AG04449 (cell line): ENCODE results near the gene THTPA.

Source experiments
- CTCF ChIA-PET: fragments of 350-600 bp; formaldehyde crosslinking; extraction: SDS; loops from one replicate; lab custom pipeline; 2021; ENCODE audit warnings: antibody characterized with exemption; lab: Yijun Ruan, JAX
- POLR2A ChIA-PET: fragments of 400-600, 350-600 bp; formaldehyde crosslinking; extraction: SDS; loops from one replicate; lab custom pipeline; 2020; ENCODE audit warnings: antibody characterized with exemption, inconsistent platforms; lab: Yijun Ruan, JAX
- DNase-seq: peaks from one replicate; pipeline ENCODE4 v3.0.0-alpha.2; 2010; ENCODE audit warnings: low read depth, low spot score
- H3K4me3 ChIP-seq: 2 replicates; pipeline ENCODE4 v1.5.1; 2011; ENCODE audit warnings: low read depth, mild to moderate bottlenecking, control low read depth, low read length
- TF ChIP-seq, protein P1 (sequence below): IDR thresholded peaks from one replicate; pipeline ENCODE4 v1.5.1; 2011; ENCODE audit warnings: mild to moderate bottlenecking, moderate library complexity, low read length, control low read depth, inconsistent platforms; ENCODE audit not compliant: insufficient read depth; ENCODE audit errors: missing control alignments

The THTPA gene

DNA sequence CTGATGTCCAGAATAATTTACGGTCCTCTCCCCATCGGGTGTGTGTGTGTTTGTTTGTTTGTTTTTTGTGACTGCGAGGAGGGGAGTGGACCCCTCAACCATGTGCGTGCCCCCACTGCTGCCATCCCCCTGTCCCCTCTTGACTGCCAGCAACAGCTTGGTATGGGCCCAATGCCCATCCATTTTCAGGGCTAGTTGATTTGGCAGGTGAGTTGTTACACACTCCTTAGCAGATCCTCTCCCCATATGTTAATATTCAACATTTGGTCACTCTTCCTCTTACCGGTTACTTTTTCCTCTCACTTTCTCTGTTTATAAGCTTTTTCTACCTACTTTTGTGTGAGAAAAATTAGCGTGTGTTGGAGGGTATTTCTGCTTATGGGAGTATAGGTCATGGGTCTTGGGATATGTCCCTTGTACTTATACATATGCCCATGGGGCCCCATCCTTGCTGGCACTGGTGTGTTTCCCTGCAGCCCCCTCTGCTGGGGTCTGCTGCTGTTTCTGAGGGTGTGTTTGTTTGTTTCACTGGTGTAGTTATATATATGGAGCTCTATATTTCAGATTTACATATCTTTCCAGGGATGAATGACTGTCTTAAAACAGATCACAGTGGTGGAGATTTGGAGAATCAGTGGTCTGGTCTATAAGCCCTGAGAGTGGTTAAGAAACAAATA, 38.3 kb upstream of the THTPA start:
- TF ChIP-seq, protein P1, sequence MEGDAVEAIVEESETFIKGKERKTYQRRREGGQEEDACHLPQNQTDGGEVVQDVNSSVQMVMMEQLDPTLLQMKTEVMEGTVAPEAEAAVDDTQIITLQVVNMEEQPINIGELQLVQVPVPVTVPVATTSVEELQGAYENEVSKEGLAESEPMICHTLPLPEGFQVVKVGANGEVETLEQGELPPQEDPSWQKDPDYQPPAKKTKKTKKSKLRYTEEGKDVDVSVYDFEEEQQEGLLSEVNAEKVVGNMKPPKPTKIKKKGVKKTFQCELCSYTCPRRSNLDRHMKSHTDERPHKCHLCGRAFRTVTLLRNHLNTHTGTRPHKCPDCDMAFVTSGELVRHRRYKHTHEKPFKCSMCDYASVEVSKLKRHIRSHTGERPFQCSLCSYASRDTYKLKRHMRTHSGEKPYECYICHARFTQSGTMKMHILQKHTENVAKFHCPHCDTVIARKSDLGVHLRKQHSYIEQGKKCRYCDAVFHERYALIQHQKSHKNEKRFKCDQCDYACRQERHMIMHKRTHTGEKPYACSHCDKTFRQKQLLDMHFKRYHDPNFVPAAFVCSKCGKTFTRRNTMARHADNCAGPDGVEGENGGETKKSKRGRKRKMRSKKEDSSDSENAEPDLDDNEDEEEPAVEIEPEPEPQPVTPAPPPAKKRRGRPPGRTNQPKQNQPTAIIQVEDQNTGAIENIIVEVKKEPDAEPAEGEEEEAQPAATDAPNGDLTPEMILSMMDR: no peak
- no peak for DNase-seq
- ChIA-PET CTCF (interaction anchor here (1.6 to 1.7 kb wide), 2 partner anchors 9 to 43 kb away, joined by 3 to 8 read pairs; no protein-coding TSS in a partner anchor), POLR2A (no interaction called here)
- no peak overlapping the region for H3K4me3 ChIP-seq

DNA sequence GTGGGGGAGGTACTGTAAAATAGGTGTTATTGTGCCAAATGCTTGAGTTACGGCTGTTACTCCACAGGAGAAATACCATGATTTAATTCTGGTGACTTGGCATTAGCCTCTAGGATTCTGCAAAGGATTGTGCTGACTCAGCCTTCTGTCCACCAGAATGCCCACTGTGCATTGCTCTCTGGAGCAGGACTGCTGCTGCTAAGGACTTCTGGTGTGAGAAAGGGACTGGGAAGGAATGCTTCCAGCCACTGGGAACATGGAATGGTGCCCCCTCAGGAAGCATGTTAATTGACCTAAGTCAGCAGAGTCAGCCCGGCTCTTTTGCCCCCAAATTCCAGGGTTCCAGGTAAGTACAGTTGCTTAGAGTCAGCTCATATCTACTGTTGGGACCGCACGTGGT, 37.4 kb upstream of the THTPA start:
- POLR2A ChIA-PET: no interaction called here
- H3K4me3 ChIP-seq: no peak overlapping the region
- CTCF ChIA-PET: interaction anchor here (1.5 to 1.7 kb wide), 3 partner anchors 8 to 43 kb away, joined by 3 to 8 read pairs (median 4); no protein-coding TSS in a partner anchor
- DNase-seq: no peak
- TF ChIP-seq, protein P1: no peak

DNA sequence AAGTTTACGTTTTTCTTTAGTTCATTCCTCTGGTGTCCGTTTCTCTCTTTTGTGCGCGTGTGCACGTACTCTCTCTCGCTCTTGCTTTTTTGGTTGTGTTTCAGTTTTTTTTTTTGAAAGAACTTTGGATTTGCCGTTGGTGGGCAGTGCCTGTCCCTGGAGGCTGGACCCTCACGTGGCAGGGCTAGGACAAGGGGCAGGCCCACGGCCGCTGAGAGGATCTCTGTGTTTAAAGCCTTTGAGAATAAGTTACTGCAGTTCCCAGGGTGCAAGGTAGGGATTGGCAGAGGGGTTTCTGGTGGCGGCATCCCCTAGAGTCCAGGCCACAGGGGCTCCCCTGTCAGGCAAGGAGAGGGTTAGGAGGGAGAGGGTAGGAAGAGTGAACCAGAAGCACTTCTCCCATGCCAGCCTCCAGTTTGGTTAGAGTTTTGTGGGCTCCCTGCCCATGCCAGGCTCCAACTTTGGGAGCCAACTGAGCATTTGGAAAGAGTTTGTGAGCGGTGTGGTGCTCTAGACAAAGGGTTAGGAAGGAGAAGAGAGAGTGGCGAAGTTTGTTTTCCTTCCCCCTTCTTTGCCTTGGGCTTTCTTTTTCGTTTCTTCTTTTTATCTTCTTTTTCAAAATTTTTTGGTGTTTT, 35.1 kb upstream of the THTPA start:
- TF ChIP-seq, protein P1: no peak
- CTCF ChIA-PET: interaction anchor here (0.8 to 1.5 kb wide), 3 partner anchors 10 to 25 kb away, joined by 3 to 4 read pairs (median 4); no protein-coding TSS in a partner anchor
- POLR2A ChIA-PET: no interaction called here
- no peak for DNase-seq
- H3K4me3 ChIP-seq: no peak overlapping the region

DNA sequence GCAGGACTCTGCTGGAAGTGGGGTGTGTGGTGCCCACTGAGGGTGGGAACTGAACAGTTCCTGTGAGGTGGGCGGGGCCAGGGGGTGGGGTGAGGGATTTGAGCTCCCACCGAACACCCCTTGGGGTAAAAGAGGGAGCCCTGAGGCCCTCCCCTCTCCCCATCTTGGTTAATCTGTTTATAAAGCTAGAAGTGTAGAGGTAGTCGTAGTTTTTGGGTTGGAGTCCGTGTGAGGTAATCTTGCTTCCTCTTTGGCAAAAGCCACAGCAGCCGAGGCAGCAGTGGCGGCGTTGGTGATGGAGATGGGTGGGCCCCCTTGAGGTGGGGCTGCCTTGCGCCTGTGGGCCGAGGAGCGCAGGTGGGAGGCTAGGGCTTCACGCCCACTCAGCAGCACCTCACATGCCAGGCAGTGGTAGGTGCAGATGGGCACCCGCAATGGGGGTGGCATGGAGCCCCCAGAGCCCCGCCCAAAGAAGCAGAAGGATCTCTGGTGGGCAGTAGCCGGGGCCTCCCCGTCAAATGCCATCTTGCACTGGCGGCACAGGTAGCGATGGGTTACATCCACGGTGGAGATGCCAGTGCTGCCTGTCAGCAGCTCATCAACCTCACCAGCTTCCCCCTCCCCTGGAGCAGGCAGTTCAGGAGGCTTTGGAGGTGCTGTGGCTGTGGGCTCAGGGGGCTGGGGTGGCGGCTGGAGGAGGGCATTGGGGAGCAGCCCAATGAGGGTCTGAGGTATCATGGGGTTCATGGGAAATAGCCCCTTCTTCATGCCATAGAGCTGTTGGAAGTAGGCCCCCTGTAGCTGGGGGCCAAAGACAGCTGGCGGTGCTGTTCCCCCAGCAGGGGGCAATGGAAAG, 34.1 kb upstream of the THTPA start:
- CTCF ChIA-PET: interaction anchor here (0.9 kb wide), 1 partner anchor 26 kb away, joined by 4 read pairs; no protein-coding TSS in a partner anchor
- no peak for DNase-seq
- TF ChIP-seq, protein P1: no peak
- H3K4me3 ChIP-seq: no peak overlapping the region
- POLR2A ChIA-PET: no interaction called here

DNA sequence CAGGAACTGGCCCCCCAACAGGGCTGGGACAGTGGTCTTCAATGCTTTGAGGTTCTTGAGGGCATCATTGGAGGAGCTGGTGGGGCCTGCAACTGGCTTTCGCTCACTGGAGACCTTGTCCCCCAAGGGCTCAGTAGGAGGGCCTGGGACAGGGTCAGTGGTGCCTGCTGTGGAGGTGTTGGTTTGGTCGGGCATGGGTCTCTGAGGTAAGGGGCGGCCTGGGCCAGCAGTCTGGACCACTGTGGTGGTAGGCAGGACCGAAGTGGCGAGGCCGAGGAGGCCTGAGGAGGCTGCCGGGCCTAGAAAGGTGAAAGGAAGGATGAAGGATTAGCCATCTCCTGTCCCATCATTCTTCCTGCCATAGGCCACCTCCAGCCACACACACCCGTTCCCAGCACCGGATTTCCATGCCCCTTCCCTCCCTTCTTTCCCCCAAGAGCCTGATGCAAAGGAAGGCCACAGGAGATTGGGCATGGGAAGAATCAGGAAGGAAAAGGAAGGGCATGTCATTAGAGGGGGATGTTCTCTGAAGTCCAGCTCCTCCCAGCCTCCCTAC, 33.4 kb upstream of the THTPA start:
- TF ChIP-seq, protein P1: no peak
- H3K4me3 ChIP-seq: no peak overlapping the region
- no peak for DNase-seq
- POLR2A ChIA-PET: no interaction called here
- CTCF ChIA-PET: no interaction called here
